Calu3 (cell line): Measurements from ENCODE around the gene TTC28. TPM values are rescaled to one million over a fixed set of nuclear protein-coding genes. Genes with fewer than 3 reads are reported as not detected.
A peak's percentile ranks its signal among the peaks of the same experiment; 100 is the strongest.

Experiments used
- BruUV-seq: library from RNA; stranded (reverse); fragments of 400-500 nt; replicated peaks from 2 replicates; lab custom pipeline; 2021; lab: Mats Ljungman, UMichigan
- CTCF ChIA-PET: fragments of 300-600 bp; sonication (Branson Sonifier 250); formaldehyde crosslinking; loops from one replicate; lab custom pipeline; 2022; ENCODE audit warnings: antibody characterized with exemption; lab: Charles Lee
- DNase-seq: peaks from one replicate; pipeline ENCODE4 v3.0.0; 2022
- H3K27ac Mint-ChIP-seq: one replicate; pipeline ENCODE4 v1.8.0; 2022; ENCODE audit warnings: mixed read lengths; ENCODE audit not compliant: unreplicated experiment
- H3K27me3 Mint-ChIP-seq: one replicate; pipeline ENCODE4 v1.8.0; 2022; ENCODE audit warnings: mixed read lengths; ENCODE audit not compliant: unreplicated experiment
- H3K36me3 Mint-ChIP-seq: one replicate; pipeline ENCODE4 v1.8.0; 2022; ENCODE audit warnings: mild to moderate bottlenecking, moderate library complexity, mixed read lengths; ENCODE audit not compliant: insufficient read depth, unreplicated experiment
- H3K4me1 Mint-ChIP-seq: one replicate; pipeline ENCODE4 v1.8.0; 2022; ENCODE audit warnings: mild to moderate bottlenecking, low read depth, mixed read lengths; ENCODE audit not compliant: unreplicated experiment
- H3K4me3 Mint-ChIP-seq: one replicate; pipeline ENCODE4 v1.8.0; 2022; ENCODE audit warnings: mild to moderate bottlenecking, low read depth, moderate library complexity, mixed read lengths; ENCODE audit not compliant: unreplicated experiment
- H3K9me3 Mint-ChIP-seq: one replicate; pipeline ENCODE4 v1.8.0; 2022; ENCODE audit warnings: low read depth, mixed read lengths; ENCODE audit not compliant: unreplicated experiment
- CTCF ChIP-seq: fragments of 200-600 bp; IDR thresholded peaks from one replicate; pipeline ENCODE4 v1.8.0; 2022; ENCODE audit warnings: antibody characterized with exemption; ENCODE audit not compliant: unreplicated experiment
- intact Hi-C: fragments of 100-400 bp; cut with micrococcal nuclease; formaldehyde crosslinking; loops from one replicate; pipeline ENCODE4 v1.10.0; 2022; ENCODE audit not compliant: unreplicated experiment
- total RNA-seq: library from RNA; stranded (reverse); gene quantifications from 2 replicates; pipeline ENCODE4 v1.2.3, GENCODE V29; 2022

The TTC28 gene
- total RNA-seq, 1 experiment from 2014 or later, result 5.2 TPM

GRCh38 chr22:28019881-28020861 is 659.5 kb downstream of the TTC28 start:
- H3K9me3 Mint-ChIP-seq, result no peaks in the 10 kb centered on the region
- H3K27me3 Mint-ChIP-seq, result peaks cover 66% of the 10 kb centered on the region
- H3K4me1 Mint-ChIP-seq, result no peaks in the 10 kb centered on the region
- no peak overlapping the region for H3K27ac Mint-ChIP-seq
- CTCF ChIA-PET, result interaction anchor here (0.6 to 2.0 kb wide), 4 partner anchors 14 to 140 kb away, joined by 3 to 6 read pairs (median 3); no protein-coding TSS in a partner anchor
- BruUV-seq, result no TSS peak
- intact Hi-C loops, result loop anchor here (1.0 kb wide), 1 partner anchor 574 kb away; no protein-coding TSS in a partner anchor
- DNase-seq, result peak; percentile 77
- no peaks in the 10 kb centered on the region for H3K36me3 Mint-ChIP-seq
- TF ChIP-seq CTCF, result peak; percentile 97
- no peak overlapping the region for H3K4me3 Mint-ChIP-seq

- Mint-ChIP-seq H3K36me3 (no peaks in the 10 kb centered on the region), H3K27me3 (peaks cover 69% of the 10 kb centered on the region), H3K9me3 (no peaks in the 10 kb centered on the region), H3K4me1 (no peaks in the 10 kb centered on the region), H3K4me3 (no peak overlapping the region), H3K27ac (no peak overlapping the region)
- no peak for DNase-seq
- TF ChIP-seq CTCF, result no peak
- BruUV-seq, result no TSS peak
- CTCF ChIA-PET, result interaction anchor here (0.6 to 2.0 kb wide), 3 partner anchors 55 to 139 kb away, joined by 3 to 6 read pairs (median 3); no protein-coding TSS in a partner anchor
- intact Hi-C loops, result no loop called here
Observed at GRCh38 chr22:28019360-28019759, 660.3 kb downstream of the TTC28 start.

GRCh38 chr22:28018461-28018927 is 661.1 kb downstream of the TTC28 start:
- peaks cover 69% of the 10 kb centered on the region for H3K27me3 Mint-ChIP-seq
- no peaks in the 10 kb centered on the region for H3K4me1 Mint-ChIP-seq
- intact Hi-C loops, result no loop called here
- no peak overlapping the region for H3K27ac Mint-ChIP-seq
- CTCF ChIA-PET, result no interaction called here
- no TSS peak for BruUV-seq
- TF ChIP-seq CTCF, result no peak
- no peaks in the 10 kb centered on the region for H3K36me3 Mint-ChIP-seq
- no peak overlapping the region for H3K4me3 Mint-ChIP-seq
- DNase-seq, result no peak
- no peaks in the 10 kb centered on the region for H3K9me3 Mint-ChIP-seq

GRCh38 chr22:28017859-28018258 is 661.8 kb downstream of the TTC28 start:
- no peak for TF ChIP-seq CTCF
- Mint-ChIP-seq H3K36me3 (no peaks in the 10 kb centered on the region), H3K27me3 (peaks cover 68% of the 10 kb centered on the region), H3K4me3 (no peak overlapping the region), H3K27ac (no peak overlapping the region), H3K9me3 (no peaks in the 10 kb centered on the region), H3K4me1 (no peaks in the 10 kb centered on the region)
- intact Hi-C loops, result no loop called here
- no peak for DNase-seq
- CTCF ChIA-PET, result no interaction called here
- BruUV-seq, result no TSS peak
